ENCODE measurements around the gene SAA2. TPM values are rescaled to one million over a fixed set of nuclear protein-coding genes. Genes with fewer than 3 reads are reported as not detected.
A peak's percentile ranks its signal among the peaks of the same experiment; 100 is the strongest.
"Not testable (repeated sequence)": the region's sequence is repeated elsewhere in the genome, so short reads cannot be mapped to it uniquely, and the experiment has no call there.

The SAA2 gene
- total RNA-seq, 6 experiments from 2014 or later, result 3,864 to 26,600 (median 17,359) TPM

- TF ChIP-seq POLR2A (IDR thresholded peaks at IDR 0.05) (no peak), CTCF (IDR thresholded peaks at IDR 0.05) (no peak)
- intact Hi-C loops (cut with DNase I), result no loop called here
- peaks cover 0 to 31% (median 14%) of the 10 kb centered on the region in 4 donors for H3K4me1 ChIP-seq
- 74% methylated on average over 2 of the region's 2 CpGs for WGBS (ENCODE audit: insufficient coverage, low coverage, low lambda C conversion rate, missing lambda C conversion rate)
- ATAC-seq (no peak), DNase-seq (no peak)
- H3K9me3 ChIP-seq, result no peaks in the 10 kb centered on the region
- H3K27me3 ChIP-seq, result no peaks in the 10 kb centered on the region
- no peak overlapping the region for H3K4me3 ChIP-seq
- no peaks in the 10 kb centered on the region for H3K36me3 ChIP-seq
- H3K27ac ChIP-seq, result no peak overlapping the region
Observed at GRCh38 chr11:18254781-18255361, 6.4 kb upstream of the SAA2 start.

- TF ChIP-seq CTCF (IDR thresholded peaks at IDR 0.05), result no peak
- no peak for TF ChIP-seq POLR2A (IDR thresholded peaks at IDR 0.05)
- Histone ChIP-seq H3K36me3 (no peaks in the 10 kb centered on the region), H3K4me3 (no peak overlapping the region), H3K27ac (no peak overlapping the region), H3K9me3 (no peaks in the 10 kb centered on the region), H3K27me3 (no peaks in the 10 kb centered on the region), H3K4me1 (peaks cover 0 to 28% (median 11%) of the 10 kb centered on the region in 4 donors)
- no peak for ATAC-seq
- 77% methylated on average over 9 of the region's 11 CpGs for WGBS (ENCODE audit: insufficient coverage, low coverage, low lambda C conversion rate, missing lambda C conversion rate)
- DNase-seq, result no peak
- intact Hi-C loops (cut with DNase I), result no loop called here
Observed at GRCh38 chr11:18253778-18254338, 5.4 kb upstream of the SAA2 start.

GRCh38 chr11:18253233-18253632 is 4.8 kb upstream of the SAA2 start:
- Histone ChIP-seq H3K36me3 (no peaks in the 10 kb centered on the region), H3K4me3 (no peak overlapping the region), H3K27me3 (no peaks in the 10 kb centered on the region), H3K9me3 (no peaks in the 10 kb centered on the region), H3K27ac (no peak overlapping the region), H3K4me1 (peaks cover 0 to 27% (median 10%) of the 10 kb centered on the region in 4 donors)
- DNase-seq (no peak), ATAC-seq (no peak)
- intact Hi-C loops (cut with DNase I), result no loop called here
- TF ChIP-seq POLR2A (IDR thresholded peaks at IDR 0.05), result no peak
- TF ChIP-seq CTCF (IDR thresholded peaks at IDR 0.05), result no peak
- WGBS (ENCODE audit: insufficient coverage, low coverage, low lambda C conversion rate, missing lambda C conversion rate), result 90% methylated on average over 3 of the region's 3 CpGs

- H3K4me3 ChIP-seq; H3K4me1 ChIP-seq; H3K9me3 ChIP-seq; intact Hi-C loops (cut with DNase I); H3K36me3 ChIP-seq; H3K27ac ChIP-seq; ATAC-seq; H3K27me3 ChIP-seq; DNase-seq: not testable (repeated sequence)
- 64% methylated on average over 1 of the region's 6 CpGs for WGBS (ENCODE audit: insufficient coverage, low coverage, low lambda C conversion rate, missing lambda C conversion rate)
Observed at GRCh38 chr11:18247191-18247581, 1.3 kb downstream of the SAA2 start.

GRCh38 chr11:18246379-18247190 is 1.9 kb downstream of the SAA2 start:
- peaks cover 0 to 13% (median 2%) of the 10 kb centered on the region in 4 donors for H3K4me1 ChIP-seq
- peak in 1 of 3 donors; percentile 47 for DNase-seq
- WGBS (ENCODE audit: insufficient coverage, low coverage, low lambda C conversion rate, missing lambda C conversion rate), result 45% methylated on average over 9 of the region's 11 CpGs
- H3K9me3 ChIP-seq; H3K4me3 ChIP-seq; H3K36me3 ChIP-seq; intact Hi-C loops (cut with DNase I); H3K27me3 ChIP-seq: not testable (repeated sequence)
- H3K27ac ChIP-seq, result peak overlapping the region in 2 of 3 donors; percentile 0 to 11
- peak in 1 of 4 donors; percentile 13 for TF ChIP-seq CTCF (IDR thresholded peaks at IDR 0.05)
- TF ChIP-seq POLR2A (IDR thresholded peaks at IDR 0.05), result peak; percentile 38
- ATAC-seq, result peak; percentile 13 to 66 (median 44)
